ENCODE data around the gene AKIP1. TPM values are rescaled to one million over a fixed set of nuclear protein-coding genes. Genes with fewer than 3 reads are reported as not detected.

Gene AKIP1
- total and polyA plus RNA-seq, 9 of the 15 experiments (the other 6 are each of a cell fraction or from before 2014, with no cell fraction given), result 9.0 to 52.6 (median 36.2) TPM

DNA sequence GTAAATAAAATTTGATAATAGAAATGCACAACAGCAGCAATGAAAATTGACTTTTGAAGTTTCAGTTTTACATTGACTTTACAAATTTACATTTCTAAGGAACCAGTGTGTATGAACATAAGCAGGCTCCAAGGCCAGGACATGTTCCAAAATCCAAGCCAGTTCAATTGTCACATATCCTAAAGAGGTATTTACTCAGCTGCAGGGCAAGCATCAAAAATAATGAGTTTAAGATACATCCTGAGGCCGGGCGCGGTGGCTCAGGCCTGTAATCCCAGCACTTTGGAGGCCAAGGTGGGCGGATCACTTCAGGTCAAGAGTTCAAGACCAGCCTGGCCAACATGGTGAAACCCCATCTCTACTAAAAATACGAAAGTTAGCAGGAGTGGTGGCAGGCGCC lies 39.0 kb upstream of the AKIP1 start:
- Histone ChIP-seq H3K4me3 (no peak overlapping the region), H3K9me3 (replicated peaks; ENCODE audit: control insufficient read depth, insufficient read depth, low read depth, low read length) (no peaks in the 10 kb centered on the region), H3K4me2 (ENCODE audit: insufficient read depth, low read length) (no peak overlapping the region), H4K20me1 (replicated peaks; ENCODE audit: control insufficient read depth, insufficient read depth, low read length) (peaks cover 3% of the 10 kb centered on the region; the same call in 1 of the 2 replicates), H3K27ac (ENCODE audit: extremely low read depth, low read depth, low read length) (no peak overlapping the region), H2AFZ (ENCODE audit: low read depth, low read length) (no peak overlapping the region), H3K4me1 (replicated peaks in 1 of 2; ENCODE audit: control insufficient read depth in 2 of 2, insufficient read depth in 2 of 2, low read length in 2 of 2) (peaks cover 0 to 8% of the 10 kb centered on the region in 2 experiments; a peak in 1 of 5 replicates), H3K79me2 (ENCODE audit: control insufficient read depth, insufficient read depth, low read length) (no peaks in the 10 kb centered on the region), H3K9ac (ENCODE audit: insufficient read depth in 1 of 2, low read depth in 2 of 2, low read length in 2 of 2) (no peak overlapping the region), H3K27me3 (ENCODE audit: control insufficient read depth in 2 of 2, insufficient read depth in 2 of 2, low read length in 2 of 2) (peaks cover 25 to 41% of the 10 kb centered on the region in 2 experiments), H3K36me3 (ENCODE audit: control insufficient read depth, insufficient read depth, low read length) (no peaks in the 10 kb centered on the region), H3K9me1 (ENCODE audit: control insufficient read depth, insufficient read depth, low read length) (no peaks in the 10 kb centered on the region)
- no TSS peak for BruUV-seq (replicated peaks)
- intact Hi-C loops (cut with micrococcal nuclease) (no loop called here), in situ Hi-C loops (cut with MboI) (no loop called here)
- TF ChIP-seq SRSF7 (optimal IDR thresholded peaks at IDR 0.05; ENCODE audit: low read depth, low read length) (no peak), ZNF740 (CRISPR knock-in tag; IDR thresholded peaks at IDR 0.05) (no peak), ZNF740 (tag; IDR thresholded peaks at IDR 0.05) (no peak), BMI1 (IDR thresholded peaks at IDR 0.05; ENCODE audit: low read length) (no peak), PTTG1 (tag; IDR thresholded peaks at IDR 0.05; ENCODE audit: low read depth) (no peak), SREBF2 (CRISPR knock-in tag; IDR thresholded peaks at IDR 0.05) (no peak), ERF (CRISPR knock-in tag; IDR thresholded peaks at IDR 0.05) (no peak), ZSCAN32 (CRISPR knock-in tag; IDR thresholded peaks at IDR 0.05) (no peak), PML (IDR thresholded peaks at IDR 0.05; ENCODE audit: low read length) (no peak), ZC3H4 (CRISPR knock-in tag; IDR thresholded peaks at IDR 0.05; ENCODE audit: borderline replicate concordance) (no peak)
- ChIA-PET POLR2A (no interaction called here), CTCF (ENCODE audit: low intra/inter-chr PET ratio) (no interaction called here)
- ATAC-seq (no peak), FAIRE-seq (no peak), DNase-seq (ENCODE audit: extremely low read depth in 1 of 4, low spot score in 3 of 4) (no peak)
- 9% methylated on average over 6 of the region's 6 CpGs for WGBS (ENCODE audit: insufficient coverage, low coverage, missing lambda C conversion rate)
